A549 (cell line): ENCODE measurements around the gene YOD1.

Experiments
- CBX2 ChIP-seq: fragments of 200-600 bp; sonication (generic); IDR thresholded peaks from 2 replicates; pipeline ENCODE4 v1.6.1; 2016; ENCODE audit warnings: low read depth, mild to moderate bottlenecking, borderline replicate concordance
- CBX8 ChIP-seq: fragments of 200-600 bp; sonication (generic); IDR thresholded peaks from 2 replicates; pipeline ENCODE4 v1.6.1; 2016
- FOXS1 ChIP-seq: fragments of 250-450 bp; sonication (Bioruptor Pico); IDR thresholded peaks from 2 replicates; pipeline ENCODE4 v1.5.0; 2020; ENCODE audit warnings: mild to moderate bottlenecking, moderate library complexity
- JUN ChIP-seq, 2 experiments: fragments of >200 bp; sonication (Bioruptor Twin); formaldehyde crosslinking; IDR thresholded peaks; 2 replicates in 1 of 2; 3 replicates in 1 of 2; pipeline ENCODE4 v1.6.1; 2016 to 2017
- MYC ChIP-seq: IDR thresholded peaks from 2 replicates; pipeline ENCODE4 v1.6.1; 2012; ENCODE audit warnings: mild to moderate bottlenecking, inconsistent platforms, low read length, improper control_type of control experiment, borderline replicate concordance
- PHF8 ChIP-seq: fragments of 200-600 bp; sonication (generic); IDR thresholded peaks from 2 replicates; pipeline ENCODE4 v1.6.1; 2016; ENCODE audit warnings: low read depth, mild to moderate bottlenecking, antibody characterized with exemption, moderate library complexity, borderline replicate concordance
- POLR2A ChIP-seq: IDR thresholded peaks from 2 replicates; pipeline ENCODE4 v1.6.1; 2012; ENCODE audit warnings: mild to moderate bottlenecking, low read length
- RAD21 ChIP-seq, 2 experiments: fragments of >200 bp in 1 of 2; sonication (Bioruptor Twin) in 1 of 2; formaldehyde crosslinking in 1 of 2; IDR thresholded peaks in 1 of 2; conservative IDR thresholded peaks in 1 of 2; 2 replicates in 1 of 2; 3 replicates in 1 of 2; pipeline ENCODE4 v1.6.1; 2012 to 2018; ENCODE audit warnings: inconsistent platforms in 1 of 2
- RCOR1 ChIP-seq: fragments of 150-350 bp; IDR thresholded peaks from 2 replicates; pipeline ENCODE4 v1.6.1; 2014; ENCODE audit warnings: antibody characterized with exemption, low read length, low read depth
- SREBF2 ChIP-seq: fragments of 450-650 bp; IDR thresholded peaks from 2 replicates; pipeline ENCODE4 v1.6.1; 2014; ENCODE audit warnings: mild to moderate bottlenecking, moderate library complexity
- USF2 ChIP-seq: fragments of 450-650 bp; IDR thresholded peaks from 2 replicates; pipeline ENCODE4 v1.6.1; 2014; ENCODE audit warnings: antibody characterized with exemption
- ZC3H11A ChIP-seq: fragments of 450-650 bp; IDR thresholded peaks from 2 replicates; pipeline ENCODE4 v1.6.1; 2014; ENCODE audit warnings: antibody characterized with exemption, mild to moderate bottlenecking
- ZNF302 ChIP-seq: fragments of 250-450 bp; sonication (Bioruptor Pico); IDR thresholded peaks from 2 replicates; pipeline ENCODE4 v1.9.0; 2021; ENCODE audit warnings: inconsistent platforms, mild to moderate bottlenecking, moderate library complexity
- TF ChIP-seq, protein P1 (sequence below): fragments of >200 bp; sonication (Bioruptor Twin); formaldehyde crosslinking; IDR thresholded peaks from 3 replicates; pipeline ENCODE4 v1.5.1; 2016

- TF ChIP-seq ZC3H11A (no peak), PHF8 (no peak), JUN (IDR thresholded peaks at IDR 0.05) (no peak), CBX8 (no peak), FOXS1 (CRISPR knock-in tag) (no peak), ZNF302 (CRISPR knock-in tag) (no peak), RAD21 (conservative IDR thresholded peaks at IDR 0.05 in 1 of 2, IDR thresholded peaks at IDR 0.05 in 1 of 2) (no peak), MYC (no peak), RCOR1 (no peak), CBX2 (no peak), POLR2A (no peak), SREBF2 (no peak), USF2 (no peak)
- TF ChIP-seq, protein P1, sequence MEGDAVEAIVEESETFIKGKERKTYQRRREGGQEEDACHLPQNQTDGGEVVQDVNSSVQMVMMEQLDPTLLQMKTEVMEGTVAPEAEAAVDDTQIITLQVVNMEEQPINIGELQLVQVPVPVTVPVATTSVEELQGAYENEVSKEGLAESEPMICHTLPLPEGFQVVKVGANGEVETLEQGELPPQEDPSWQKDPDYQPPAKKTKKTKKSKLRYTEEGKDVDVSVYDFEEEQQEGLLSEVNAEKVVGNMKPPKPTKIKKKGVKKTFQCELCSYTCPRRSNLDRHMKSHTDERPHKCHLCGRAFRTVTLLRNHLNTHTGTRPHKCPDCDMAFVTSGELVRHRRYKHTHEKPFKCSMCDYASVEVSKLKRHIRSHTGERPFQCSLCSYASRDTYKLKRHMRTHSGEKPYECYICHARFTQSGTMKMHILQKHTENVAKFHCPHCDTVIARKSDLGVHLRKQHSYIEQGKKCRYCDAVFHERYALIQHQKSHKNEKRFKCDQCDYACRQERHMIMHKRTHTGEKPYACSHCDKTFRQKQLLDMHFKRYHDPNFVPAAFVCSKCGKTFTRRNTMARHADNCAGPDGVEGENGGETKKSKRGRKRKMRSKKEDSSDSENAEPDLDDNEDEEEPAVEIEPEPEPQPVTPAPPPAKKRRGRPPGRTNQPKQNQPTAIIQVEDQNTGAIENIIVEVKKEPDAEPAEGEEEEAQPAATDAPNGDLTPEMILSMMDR = no peak
These were observed 47.8 kb downstream of the YOD1 start for GRCh38 chr1:207003210-207003609.
